Activated CD4-positive, alpha-beta memory T cell treated with anti-CD3 and anti-CD28 coated beads, Interleukin-2, amount 10 ng/mL, durations not matched to agents 7 days and 5 days (primary cell): ENCODE data around the gene GRIK2. TPM values are rescaled to one million over a fixed set of nuclear protein-coding genes. Genes with fewer than 3 reads are reported as not detected.
"Not testable (repeated sequence)": the region's sequence is repeated elsewhere in the genome, so short reads cannot be mapped to it uniquely, and the experiment has no call there.

ENCODE experiments used
- CTCF ChIA-PET: fragments of 350-600 bp; sonication (Branson Sonifier 250); formaldehyde crosslinking; loops from one replicate; lab custom pipeline; 2021; ENCODE audit warnings: antibody characterized with exemption, inconsistent platforms; lab: Charles Lee
- POLR2A ChIA-PET: fragments of 350-600 bp; sonication (Branson Sonifier 250); formaldehyde crosslinking; loops from one replicate; lab custom pipeline; 2021; ENCODE audit warnings: antibody characterized with exemption; lab: Charles Lee
- DNase-seq: peaks from one replicate; pipeline ENCODE4 v3.0.0-alpha.2; 2020
- H3K27ac Mint-ChIP-seq: one replicate; pipeline ENCODE4 v1.8.0; 2021; ENCODE audit warnings: mild to moderate bottlenecking, mixed read lengths
- H3K27me3 Mint-ChIP-seq: one replicate; pipeline ENCODE4 v1.8.0; 2021; ENCODE audit warnings: mixed read lengths
- H3K36me3 Mint-ChIP-seq: one replicate; pipeline ENCODE4 v1.8.0; 2021; ENCODE audit warnings: low read depth, mixed read lengths
- H3K4me1 Mint-ChIP-seq: one replicate; pipeline ENCODE4 v1.8.0; 2021; ENCODE audit warnings: mixed read lengths
- H3K4me3 Mint-ChIP-seq: one replicate; pipeline ENCODE4 v1.8.0; 2021; ENCODE audit warnings: mild to moderate bottlenecking, mixed read lengths
- H3K9me3 Mint-ChIP-seq: one replicate; pipeline ENCODE4 v1.8.0; 2021; ENCODE audit warnings: mixed read lengths
- total RNA-seq, 2 experiments: library from RNA; stranded (reverse); gene quantifications; one replicate each; pipeline ENCODE4 v1.2.3, GENCODE V29; 2021

Gene GRIK2
- total RNA-seq: not detected

DNA sequence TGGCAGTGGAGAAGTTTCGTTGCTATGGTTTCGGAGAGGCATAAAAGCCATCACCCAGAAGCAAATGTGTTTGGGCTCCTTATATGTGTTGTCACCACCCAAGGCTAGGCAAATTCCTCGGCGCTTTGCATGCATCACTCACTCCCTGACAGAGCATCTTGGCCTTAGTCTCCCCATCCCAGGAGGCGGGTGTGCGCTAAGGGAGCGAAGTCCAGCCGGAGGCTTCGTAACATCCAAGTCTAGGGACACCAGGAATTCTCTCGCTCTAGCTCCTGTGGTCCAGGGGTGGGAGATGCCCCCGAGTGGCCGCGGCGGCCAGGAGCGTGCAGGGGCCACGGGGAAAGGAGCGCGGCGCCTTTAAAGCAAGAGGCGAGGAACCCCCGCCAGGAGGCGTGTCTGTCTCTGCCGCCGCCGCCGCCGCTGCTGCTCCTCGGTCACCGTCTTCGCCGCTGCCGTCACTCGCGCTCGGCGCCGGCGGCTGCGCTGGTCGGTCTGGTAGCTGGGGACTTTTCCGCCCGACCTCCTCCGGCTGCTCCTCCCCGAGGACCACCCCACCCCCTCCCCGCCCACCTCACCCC is at the start of gene GRIK2:
Gene GRIK2, plus strand, starts transcription at position 458 of the 578 bp plus-strand sequence.
- Mint-ChIP-seq H3K4me3 (no peak within 1 kb of the TSS), H3K27ac (no peak within 1 kb of the TSS), H3K27me3 (peaks cover 27% of the 10 kb centered on the region), H3K36me3 (no peaks in the 10 kb centered on the region), H3K9me3 (no peaks in the 10 kb centered on the region), H3K4me1 (no peaks in the 10 kb centered on the region)
- POLR2A ChIA-PET: no interaction called here
- CTCF ChIA-PET: no interaction called here
- DNase-seq: no peak

DNA sequence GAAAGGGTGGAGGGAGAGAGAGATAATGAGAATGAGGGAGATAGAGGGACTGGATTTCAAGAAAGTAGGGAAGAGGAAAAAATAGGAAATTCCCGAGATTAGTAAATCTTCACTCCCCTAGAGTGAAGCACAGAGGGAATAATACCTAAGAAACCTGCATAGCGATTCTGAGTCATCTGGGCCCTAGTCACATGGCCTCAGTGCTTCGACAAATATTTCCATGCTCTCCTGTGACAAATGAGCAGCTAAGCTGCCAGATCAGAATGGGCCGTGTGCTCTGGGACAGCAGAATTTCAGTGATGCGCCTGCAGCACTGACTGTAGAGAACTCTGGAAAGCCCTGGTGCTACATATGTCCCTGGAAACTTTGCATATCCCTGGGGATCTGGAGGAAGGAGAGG is 48.6 kb upstream of the GRIK2 start:
- ChIA-PET CTCF (no interaction called here), POLR2A (no interaction called here)
- Mint-ChIP-seq H3K27me3 (no peaks in the 10 kb centered on the region), H3K36me3 (no peaks in the 10 kb centered on the region), H3K4me3 (no peak overlapping the region), H3K27ac (no peak overlapping the region), H3K9me3 (no peaks in the 10 kb centered on the region), H3K4me1 (no peaks in the 10 kb centered on the region)
- no peak for DNase-seq

GRCh38 chr6:101348816-101349215 is 44.7 kb upstream of the GRIK2 start:
- no peak overlapping the region for H3K27ac Mint-ChIP-seq
- POLR2A ChIA-PET: no interaction called here

DNA sequence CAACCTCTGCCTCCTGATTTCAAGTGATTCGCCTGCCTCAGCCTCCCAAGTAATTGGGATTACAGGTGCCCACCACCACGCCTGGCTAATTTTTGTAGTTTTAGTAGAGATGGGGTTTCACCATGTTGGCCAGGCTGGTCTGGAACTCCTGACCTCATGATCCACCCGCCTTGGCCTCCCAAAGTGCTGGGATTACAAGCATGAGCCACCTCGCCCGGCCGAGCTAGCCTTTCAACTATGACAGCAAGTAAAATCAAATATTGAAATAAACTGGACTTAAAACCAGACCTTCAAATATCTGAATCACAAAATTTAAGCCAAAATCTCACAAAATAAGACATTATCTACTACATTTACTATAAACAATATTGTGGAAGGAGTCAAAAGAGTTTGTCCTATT is 42.9 kb upstream of the GRIK2 start:
- H3K27me3 Mint-ChIP-seq, H3K36me3 Mint-ChIP-seq, DNase-seq, POLR2A ChIA-PET, CTCF ChIA-PET, H3K4me3 Mint-ChIP-seq, H3K9me3 Mint-ChIP-seq, H3K4me1 Mint-ChIP-seq, H3K27ac Mint-ChIP-seq: not testable (repeated sequence)

More at GRCh38 chr6:101348816-101349215, 44.7 kb upstream of the GRIK2 start:
- CTCF ChIA-PET: no interaction called here
- no peak for DNase-seq
- no peaks in the 10 kb centered on the region for H3K36me3 Mint-ChIP-seq
- no peaks in the 10 kb centered on the region for H3K9me3 Mint-ChIP-seq
- no peaks in the 10 kb centered on the region for H3K4me1 Mint-ChIP-seq
- H3K4me3 Mint-ChIP-seq: no peak overlapping the region
- H3K27me3 Mint-ChIP-seq: no peaks in the 10 kb centered on the region

- Mint-ChIP-seq H3K4me3 (no peak overlapping the region), H3K27me3 (no peaks in the 10 kb centered on the region), H3K36me3 (no peaks in the 10 kb centered on the region), H3K4me1 (no peaks in the 10 kb centered on the region), H3K9me3 (no peaks in the 10 kb centered on the region), H3K27ac (no peak overlapping the region)
- ChIA-PET CTCF (no interaction called here), POLR2A (no interaction called here)
- no peak for DNase-seq
Observed at GRCh38 chr6:101351173-101351572, 42.3 kb upstream of the GRIK2 start.

- ChIA-PET POLR2A (no interaction called here), CTCF (no interaction called here)
- Mint-ChIP-seq H3K4me1 (no peaks in the 10 kb centered on the region), H3K4me3 (no peak overlapping the region), H3K9me3 (no peaks in the 10 kb centered on the region), H3K36me3 (no peaks in the 10 kb centered on the region), H3K27me3 (no peaks in the 10 kb centered on the region), H3K27ac (no peak overlapping the region)
- DNase-seq: no peak
Observed at GRCh38 chr6:101352316-101352715, 41.2 kb upstream of the GRIK2 start.

DNA sequence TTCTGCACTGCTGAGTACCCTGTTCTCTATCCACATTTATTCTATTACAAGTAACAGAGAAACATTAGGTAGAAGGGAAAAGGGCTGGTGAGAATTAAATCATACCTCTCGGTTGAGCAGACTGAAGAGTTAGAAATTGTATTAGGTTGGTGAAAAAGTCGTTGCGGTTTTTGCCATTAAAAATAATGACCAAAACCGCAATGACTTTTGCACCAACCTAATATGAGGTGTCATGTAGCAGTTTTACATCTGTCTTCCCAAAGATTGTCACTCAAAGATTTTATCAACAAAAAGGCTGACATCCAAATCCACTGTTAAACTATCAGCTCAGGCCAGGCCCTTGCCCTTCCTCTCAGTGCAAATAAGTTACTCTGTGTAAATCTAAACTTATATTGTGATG is 28.3 kb upstream of the GRIK2 start:
- Mint-ChIP-seq H3K27me3 (no peaks in the 10 kb centered on the region), H3K9me3 (no peaks in the 10 kb centered on the region), H3K36me3 (no peaks in the 10 kb centered on the region), H3K4me3 (no peak overlapping the region), H3K4me1 (no peaks in the 10 kb centered on the region), H3K27ac (no peak overlapping the region)
- ChIA-PET CTCF (no interaction called here), POLR2A (no interaction called here)
- DNase-seq: no peak

DNA sequence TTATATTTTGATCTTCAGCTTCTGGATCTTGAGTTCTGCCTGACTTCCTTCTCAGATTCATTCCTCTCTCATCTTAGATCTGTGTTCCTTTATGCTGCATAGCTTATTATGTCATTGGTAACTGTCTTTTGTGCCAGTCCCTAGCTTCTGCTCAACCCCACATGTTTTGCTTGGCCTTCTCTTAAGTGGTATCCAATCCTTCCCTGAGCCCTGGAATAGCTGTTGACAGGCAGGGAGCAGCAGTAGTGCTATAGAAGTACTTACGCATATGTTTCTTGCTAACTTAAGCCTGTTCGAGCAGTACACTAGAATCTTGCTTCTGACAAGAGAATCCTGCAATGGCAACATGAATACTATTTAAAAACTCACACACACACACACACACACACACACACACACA is 13.6 kb upstream of the GRIK2 start:
- Mint-ChIP-seq H3K36me3 (no peaks in the 10 kb centered on the region), H3K27me3 (no peaks in the 10 kb centered on the region), H3K4me1 (no peaks in the 10 kb centered on the region), H3K9me3 (peaks cover 9% of the 10 kb centered on the region), H3K4me3 (no peak overlapping the region), H3K27ac (no peak overlapping the region)
- POLR2A ChIA-PET: no interaction called here
- no peak for DNase-seq
- CTCF ChIA-PET: no interaction called here

DNA sequence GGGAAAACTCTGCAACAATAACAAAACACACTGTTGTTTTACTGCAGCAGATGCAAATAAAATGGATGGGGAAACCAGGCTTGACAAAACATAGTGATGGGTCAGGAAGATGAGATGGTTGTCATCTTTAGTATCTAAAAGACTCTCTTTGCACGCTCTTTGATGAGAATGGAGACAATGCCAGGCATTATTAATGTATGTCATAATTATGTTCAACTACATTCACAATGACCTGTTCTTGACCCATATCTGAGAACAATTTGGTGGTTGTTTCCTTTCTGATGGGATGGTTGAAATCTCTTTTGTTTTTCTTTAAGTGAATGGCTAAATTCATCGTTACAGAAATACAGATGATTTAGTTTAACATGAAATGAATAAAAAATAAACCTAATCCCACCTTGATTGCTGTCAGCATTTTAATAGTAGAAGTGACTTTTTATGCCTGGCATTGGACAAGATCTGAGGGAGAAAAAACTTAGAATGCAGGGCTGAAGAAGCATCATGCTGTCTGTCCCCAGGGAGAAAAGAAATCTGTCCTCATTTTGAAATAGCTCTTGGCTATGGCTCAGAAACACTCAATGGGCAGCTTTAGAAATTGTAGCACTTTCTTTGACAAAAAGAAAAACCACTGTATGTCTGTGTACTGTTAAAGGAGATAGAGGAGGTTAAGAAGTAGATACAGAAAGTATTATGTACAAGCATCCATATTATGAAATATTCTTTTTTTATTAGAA is 12.4 kb upstream of the GRIK2 start:
- Mint-ChIP-seq H3K27ac (no peak overlapping the region), H3K9me3 (peaks cover 9% of the 10 kb centered on the region), H3K4me3 (no peak overlapping the region), H3K36me3 (no peaks in the 10 kb centered on the region), H3K4me1 (no peaks in the 10 kb centered on the region), H3K27me3 (no peaks in the 10 kb centered on the region)
- ChIA-PET CTCF (interaction anchor here (0.6 kb wide), 1 partner anchor 69 kb away, joined by 3 read pairs; no protein-coding TSS in a partner anchor), POLR2A (no interaction called here)
- DNase-seq: no peak

DNA sequence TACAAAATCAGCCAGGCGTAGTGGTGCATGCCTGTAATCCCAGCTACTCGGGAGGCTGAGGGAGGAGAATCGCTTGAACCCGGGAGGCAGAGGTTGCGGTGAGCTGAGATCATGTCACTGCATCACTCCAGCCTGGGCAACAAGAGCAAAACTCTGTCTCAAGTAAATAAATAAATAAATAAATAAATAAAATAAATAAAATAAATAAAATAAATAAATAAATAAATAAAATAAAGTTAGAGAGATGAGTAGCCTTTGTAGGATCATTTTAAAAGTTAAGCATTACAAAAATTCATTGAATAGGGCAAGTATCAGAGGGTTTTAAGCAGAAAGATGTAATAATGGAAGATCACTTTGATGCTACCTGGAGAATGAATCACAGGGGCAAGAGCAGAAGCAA is 9.8 kb upstream of the GRIK2 start:
- H3K4me3 Mint-ChIP-seq, H3K9me3 Mint-ChIP-seq, DNase-seq, CTCF ChIA-PET, POLR2A ChIA-PET, H3K27ac Mint-ChIP-seq, H3K36me3 Mint-ChIP-seq, H3K4me1 Mint-ChIP-seq, H3K27me3 Mint-ChIP-seq: not testable (repeated sequence)

GRCh38 chr6:101386982-101387381 is 6.5 kb upstream of the GRIK2 start:
- H3K27me3 Mint-ChIP-seq: peaks cover 5% of the 10 kb centered on the region
- CTCF ChIA-PET: no interaction called here
- DNase-seq: no peak
- H3K4me3 Mint-ChIP-seq: no peak overlapping the region
- POLR2A ChIA-PET: no interaction called here
- H3K4me1 Mint-ChIP-seq: no peaks in the 10 kb centered on the region
- no peaks in the 10 kb centered on the region for H3K36me3 Mint-ChIP-seq
- H3K27ac Mint-ChIP-seq: no peak overlapping the region
- peaks cover 5% of the 10 kb centered on the region for H3K9me3 Mint-ChIP-seq

GRCh38 chr6:101391772-101392585 is 1.5 kb upstream of the GRIK2 start:
- peaks cover 27% of the 10 kb centered on the region for H3K27me3 Mint-ChIP-seq
- no peaks in the 10 kb centered on the region for H3K36me3 Mint-ChIP-seq
- ChIA-PET POLR2A (interaction anchor here (1.0 kb wide), 1 partner anchor 511 kb away, joined by 3 read pairs; the partner anchor contains the start of gene ASCC3), CTCF (no interaction called here)
- no peaks in the 10 kb centered on the region for H3K4me1 Mint-ChIP-seq
- no peak overlapping the region for H3K4me3 Mint-ChIP-seq
- no peaks in the 10 kb centered on the region for H3K9me3 Mint-ChIP-seq
- no peak overlapping the region for H3K27ac Mint-ChIP-seq
- no peak for DNase-seq

GRCh38 chr6:101392586-101393230 is 800 bp upstream of the GRIK2 start:
- CTCF ChIA-PET: no interaction called here
- Mint-ChIP-seq H3K36me3 (no peaks in the 10 kb centered on the region), H3K4me3 (no peak overlapping the region), H3K9me3 (no peaks in the 10 kb centered on the region), H3K27me3 (peaks cover 27% of the 10 kb centered on the region), H3K27ac (no peak overlapping the region), H3K4me1 (no peaks in the 10 kb centered on the region)
- DNase-seq: no peak
- POLR2A ChIA-PET: interaction anchor here (1.0 kb wide), 1 partner anchor 512 kb away, joined by 3 read pairs; the partner anchor contains the start of gene ASCC3
